Upper lobe of right lung (tissue), 1 donor: ENCODE results near the gene PXDC1. TPM values are rescaled to one million over a fixed set of nuclear protein-coding genes. Genes with fewer than 3 reads are reported as not detected.

Source experiments
- ATAC-seq: fragments of 200-7000 bp; cut with Tn5 transposase; one replicate; pipeline ENCODE4 v1.9.1; 2020; ENCODE audit warnings: mild to moderate bottlenecking, moderate library complexity
- DNase-seq: peaks from one replicate; pipeline ENCODE4 v3.0.0-alpha.2; 2020
- H3K27ac ChIP-seq: fragments of 200-600 bp; one replicate; pipeline ENCODE4 v1.8.0; 2022
- H3K27me3 ChIP-seq: fragments of 200-600 bp; one replicate; pipeline ENCODE4 v1.8.0; 2022; ENCODE audit warnings: mild to moderate bottlenecking
- H3K36me3 ChIP-seq: fragments of 200-600 bp; one replicate; pipeline ENCODE4 v1.8.0; 2022
- H3K4me1 ChIP-seq: fragments of 200-600 bp; one replicate; pipeline ENCODE4 v1.8.0; 2022
- H3K4me3 ChIP-seq: fragments of 200-600 bp; one replicate; pipeline ENCODE4 v1.8.0; 2022; ENCODE audit warnings: mild to moderate bottlenecking
- H3K9me3 ChIP-seq: fragments of 200-600 bp; one replicate; pipeline ENCODE4 v1.8.0; 2022
- CTCF ChIP-seq: fragments of 200-600 bp; IDR thresholded peaks from one replicate; pipeline ENCODE4 v1.8.0; 2022; ENCODE audit warnings: antibody characterized with exemption
- intact Hi-C: fragments of 100-400 bp; cut with DNase I; formaldehyde crosslinking; loops from one replicate; pipeline ENCODE4 v1.11.0; 2022
- total RNA-seq: library from RNA; stranded (reverse); fragmentation: NEBNext Ultra II Directional; extraction: Animal tissue kit (Norgen Biotek cat#: 25700); gene quantifications from one replicate; pipeline ENCODE4 v1.2.1, GENCODE V29; 2021
- donor health status: DM: no; HTN: yes; CAD: no; lungs with severe emphysema.

Gene PXDC1
- total RNA-seq, 1 donor from 2014 or later, result 70.8 TPM

- intact Hi-C loops, result no loop called here
- Histone ChIP-seq H3K36me3 (no peaks in the 10 kb centered on the region), H3K9me3 (no peaks in the 10 kb centered on the region), H3K4me1 (no peaks in the 10 kb centered on the region), H3K4me3 (no peak overlapping the region), H3K27me3 (no peaks in the 10 kb centered on the region), H3K27ac (no peak overlapping the region)
- DNase-seq, result no peak
- no peak for ATAC-seq
- TF ChIP-seq CTCF, result no peak
Observed at GRCh38 chr6:3714111-3714510, 37.4 kb downstream of the PXDC1 start.

DNA sequence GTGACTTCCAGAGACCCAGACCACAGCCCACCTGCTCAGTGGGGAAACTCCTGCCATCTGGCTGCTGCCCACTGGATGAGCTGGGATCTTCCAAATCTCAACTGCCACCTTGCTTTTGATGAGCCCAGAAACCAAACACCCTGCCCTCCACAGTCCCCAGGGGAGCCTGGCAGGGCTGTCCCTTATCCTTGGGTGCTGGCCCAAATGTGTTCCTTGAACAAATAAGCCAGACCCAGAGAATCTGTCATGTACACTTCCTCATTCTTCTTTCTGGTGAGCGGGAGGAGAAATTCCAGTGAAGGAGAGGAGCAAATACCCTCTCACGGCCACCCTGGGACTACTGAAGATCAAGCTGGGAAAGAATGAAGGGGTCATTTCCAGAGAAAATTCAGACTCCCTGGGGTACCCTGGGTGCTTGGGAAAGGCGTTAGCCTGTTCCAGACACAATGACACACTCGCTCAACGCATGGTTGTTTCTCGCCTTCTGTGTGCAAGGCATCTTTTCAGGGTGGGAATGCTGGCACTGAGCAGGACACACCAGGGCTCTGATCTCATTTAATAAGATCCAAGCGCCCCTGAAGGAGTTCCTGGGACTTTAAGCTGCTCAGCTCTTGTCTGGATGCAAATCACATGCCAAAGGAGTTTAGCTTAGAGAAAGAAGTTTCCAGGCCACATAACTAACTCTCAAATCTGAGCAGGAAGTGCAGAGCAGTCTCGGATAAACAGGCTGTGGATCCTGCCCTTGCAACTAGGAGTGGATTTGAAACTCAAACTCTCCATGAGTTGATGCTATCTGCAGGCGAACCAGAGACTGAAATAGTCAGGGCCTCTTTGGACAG lies 38.5 kb downstream of the PXDC1 start:
- Histone ChIP-seq H3K27ac (no peak overlapping the region), H3K9me3 (no peaks in the 10 kb centered on the region), H3K4me1 (no peaks in the 10 kb centered on the region), H3K36me3 (no peaks in the 10 kb centered on the region), H3K4me3 (no peak overlapping the region), H3K27me3 (no peaks in the 10 kb centered on the region)
- intact Hi-C loops, result no loop called here
- DNase-seq (no peak), ATAC-seq (peak; percentile 64)
- no peak for TF ChIP-seq CTCF

DNA sequence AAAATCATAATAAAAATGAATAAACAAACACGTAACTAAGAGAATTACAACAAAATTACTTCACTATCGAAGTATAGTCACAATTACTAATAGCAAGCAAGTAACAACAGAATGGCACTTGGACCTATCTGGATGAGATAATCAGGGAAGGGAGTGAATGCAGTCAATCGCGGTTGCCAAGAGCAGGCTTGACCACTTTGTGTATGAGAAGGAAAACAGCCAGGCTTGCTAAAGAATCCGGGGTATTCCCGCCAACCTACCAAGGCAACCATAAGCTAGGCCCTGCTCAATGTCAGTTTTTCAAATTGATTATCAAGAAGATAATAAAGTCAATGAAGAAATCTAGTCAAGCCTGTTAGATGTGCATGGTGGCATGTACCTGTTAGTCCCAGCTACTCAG lies 39.7 kb downstream of the PXDC1 start:
- TF ChIP-seq CTCF, result no peak
- ATAC-seq (no peak), DNase-seq (no peak)
- H3K4me3 ChIP-seq, result no peak overlapping the region
- no peaks in the 10 kb centered on the region for H3K27me3 ChIP-seq
- H3K4me1 ChIP-seq, result no peaks in the 10 kb centered on the region
- no peaks in the 10 kb centered on the region for H3K9me3 ChIP-seq
- H3K36me3 ChIP-seq, result no peaks in the 10 kb centered on the region
- intact Hi-C loops, result no loop called here
- no peak overlapping the region for H3K27ac ChIP-seq

DNA sequence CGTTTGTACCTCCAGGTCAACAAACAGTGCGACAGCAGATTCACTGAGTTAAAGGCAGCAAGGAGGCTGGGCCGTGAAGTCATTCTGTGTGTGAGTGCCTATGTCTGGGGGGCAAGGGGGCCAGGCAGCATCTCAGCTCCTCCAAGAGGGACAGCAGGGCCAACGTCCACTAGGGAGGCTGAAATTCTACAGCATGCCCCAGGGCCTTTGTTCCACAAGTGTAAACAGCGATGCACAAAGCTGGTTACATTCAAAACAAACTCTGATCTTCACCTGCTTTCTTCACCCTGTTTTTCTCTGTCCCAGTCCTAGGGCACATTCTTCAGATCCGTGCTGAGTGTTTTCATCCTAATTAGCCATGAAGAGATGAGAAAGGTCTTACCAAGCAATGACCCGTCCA lies 41.1 kb downstream of the PXDC1 start:
- no peak overlapping the region for H3K4me3 ChIP-seq
- intact Hi-C loops, result no loop called here
- H3K27ac ChIP-seq, result no peak overlapping the region
- DNase-seq, result no peak
- ATAC-seq, result no peak
- H3K9me3 ChIP-seq, result peaks cover 4% of the 10 kb centered on the region
- TF ChIP-seq CTCF, result no peak
- H3K27me3 ChIP-seq, result no peaks in the 10 kb centered on the region
- no peaks in the 10 kb centered on the region for H3K36me3 ChIP-seq
- H3K4me1 ChIP-seq, result no peaks in the 10 kb centered on the region

DNA sequence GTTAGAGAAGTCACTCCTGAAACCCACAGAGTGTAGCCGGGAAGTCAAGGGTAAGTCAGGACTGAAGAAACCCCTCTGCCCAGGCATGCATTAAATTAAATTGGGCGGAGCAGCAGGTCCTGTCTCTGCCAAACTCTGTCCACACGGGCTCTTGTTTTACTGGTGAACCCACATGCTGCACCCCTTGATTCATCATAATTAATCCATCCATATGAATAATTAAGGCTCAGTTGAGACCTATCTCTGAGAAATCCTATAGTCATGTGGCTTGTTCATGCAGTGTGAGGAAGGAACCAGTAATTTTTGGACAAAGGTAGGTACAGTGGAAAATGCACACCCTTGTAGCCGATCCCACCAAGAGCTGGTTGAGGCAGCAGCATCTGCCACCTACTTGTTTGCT lies 43.0 kb downstream of the PXDC1 start:
- no peaks in the 10 kb centered on the region for H3K36me3 ChIP-seq
- H3K4me1 ChIP-seq, result no peaks in the 10 kb centered on the region
- H3K9me3 ChIP-seq, result peaks cover 4% of the 10 kb centered on the region
- ATAC-seq (no peak), DNase-seq (no peak)
- no peaks in the 10 kb centered on the region for H3K27me3 ChIP-seq
- no peak for TF ChIP-seq CTCF
- no peak overlapping the region for H3K27ac ChIP-seq
- no peak overlapping the region for H3K4me3 ChIP-seq
- intact Hi-C loops, result no loop called here
